ENCODE results near the gene C1QL4. TPM values are rescaled to one million over a fixed set of nuclear protein-coding genes. Genes with fewer than 3 reads are reported as not detected.

C1QL4 gene
- total and polyA plus RNA-seq, 2 donors (not counting 1 experiment from before 2014, with no cell fraction given), result 0.17 TPM; not detected in 1

DNA sequence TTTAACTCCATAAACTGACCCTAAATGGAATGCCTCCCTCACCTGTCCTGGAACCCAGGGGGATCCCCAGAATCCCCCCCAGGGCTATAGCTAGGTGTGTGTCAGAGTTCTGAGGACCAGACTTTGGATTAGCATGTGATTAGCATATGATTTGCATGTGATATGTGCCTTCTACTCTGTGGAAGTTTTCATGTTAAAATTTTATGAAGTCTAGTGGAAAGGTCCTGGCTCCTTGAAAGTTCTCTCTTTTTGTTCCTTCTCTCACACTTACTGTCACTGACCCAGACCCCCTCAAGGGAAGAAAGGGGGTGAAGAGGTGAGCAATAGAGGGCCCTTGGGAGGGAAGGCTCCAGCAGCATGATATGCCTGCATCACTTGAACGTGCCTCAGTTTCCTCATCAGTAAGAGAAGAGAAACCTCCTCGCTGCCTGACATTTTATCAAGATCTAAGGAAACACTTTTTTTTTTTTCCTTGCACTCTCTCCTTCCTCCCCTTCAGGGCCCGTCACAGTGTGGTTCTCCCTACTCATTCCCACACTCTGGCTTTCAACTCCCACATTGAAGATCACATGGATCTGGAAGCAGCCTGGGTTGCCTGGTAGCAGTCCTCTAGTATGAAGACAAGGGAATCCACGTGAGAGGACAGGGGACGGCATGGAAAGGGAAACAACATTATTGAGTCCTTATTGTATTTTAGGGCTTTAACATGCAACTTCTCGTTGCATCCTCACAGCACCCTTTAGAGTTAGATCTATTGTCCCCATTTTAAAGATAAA, 3.3 kb upstream of the C1QL4 start:
- no peak overlapping the region for H3K9ac ChIP-seq (ENCODE audit: insufficient read depth, low read length)
- no peak overlapping the region for H3K4me3 ChIP-seq (replicated peaks in 1 of 4; ENCODE audit: control extremely low read depth in 1 of 4, insufficient read depth in 1 of 4, low read depth in 3 of 4, low read length in 4 of 4)
- no peaks in the 10 kb centered on the region for H3K79me2 ChIP-seq (ENCODE audit: control insufficient read depth, insufficient read depth, low read length)
- no peak overlapping the region for H3K4me2 ChIP-seq (ENCODE audit: extremely low read depth, insufficient read depth, low read length)
- no peak overlapping the region for H3K27ac ChIP-seq (ENCODE audit: insufficient read depth, low read length)
- H3K9me3 ChIP-seq (ENCODE audit: control insufficient read depth, insufficient read depth, low read depth, low read length), result no peaks in the 10 kb centered on the region
- peaks cover 66% of the 10 kb centered on the region for H3K27me3 ChIP-seq (ENCODE audit: control insufficient read depth, insufficient read depth, low read length)
- DNase-seq (ENCODE audit: low read depth in 2 of 2), result no peak
- no peak for TF ChIP-seq EZH2 (IDR thresholded peaks at IDR 0.05; ENCODE audit: low read length, missing control alignments)
- TF ChIP-seq, protein P1, sequence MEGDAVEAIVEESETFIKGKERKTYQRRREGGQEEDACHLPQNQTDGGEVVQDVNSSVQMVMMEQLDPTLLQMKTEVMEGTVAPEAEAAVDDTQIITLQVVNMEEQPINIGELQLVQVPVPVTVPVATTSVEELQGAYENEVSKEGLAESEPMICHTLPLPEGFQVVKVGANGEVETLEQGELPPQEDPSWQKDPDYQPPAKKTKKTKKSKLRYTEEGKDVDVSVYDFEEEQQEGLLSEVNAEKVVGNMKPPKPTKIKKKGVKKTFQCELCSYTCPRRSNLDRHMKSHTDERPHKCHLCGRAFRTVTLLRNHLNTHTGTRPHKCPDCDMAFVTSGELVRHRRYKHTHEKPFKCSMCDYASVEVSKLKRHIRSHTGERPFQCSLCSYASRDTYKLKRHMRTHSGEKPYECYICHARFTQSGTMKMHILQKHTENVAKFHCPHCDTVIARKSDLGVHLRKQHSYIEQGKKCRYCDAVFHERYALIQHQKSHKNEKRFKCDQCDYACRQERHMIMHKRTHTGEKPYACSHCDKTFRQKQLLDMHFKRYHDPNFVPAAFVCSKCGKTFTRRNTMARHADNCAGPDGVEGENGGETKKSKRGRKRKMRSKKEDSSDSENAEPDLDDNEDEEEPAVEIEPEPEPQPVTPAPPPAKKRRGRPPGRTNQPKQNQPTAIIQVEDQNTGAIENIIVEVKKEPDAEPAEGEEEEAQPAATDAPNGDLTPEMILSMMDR (conservative IDR thresholded peaks at IDR 0.05 in 1 of 2, IDR thresholded peaks at IDR 0.05 in 1 of 2; ENCODE audit: low read depth in 1 of 2, low read length in 2 of 2), result no peak
- no peaks in the 10 kb centered on the region for H4K20me1 ChIP-seq (ENCODE audit: control insufficient read depth, extremely low read depth, insufficient read depth, low read length)
- no peaks in the 10 kb centered on the region for H3K36me3 ChIP-seq (ENCODE audit: control insufficient read depth, insufficient read depth, low read length)
- peaks cover 9% of the 10 kb centered on the region for H3K4me1 ChIP-seq (ENCODE audit: control insufficient read depth, extremely low read depth, insufficient read depth, low read length)
- H2AFZ ChIP-seq (ENCODE audit: low read length), result no peak overlapping the region

DNA sequence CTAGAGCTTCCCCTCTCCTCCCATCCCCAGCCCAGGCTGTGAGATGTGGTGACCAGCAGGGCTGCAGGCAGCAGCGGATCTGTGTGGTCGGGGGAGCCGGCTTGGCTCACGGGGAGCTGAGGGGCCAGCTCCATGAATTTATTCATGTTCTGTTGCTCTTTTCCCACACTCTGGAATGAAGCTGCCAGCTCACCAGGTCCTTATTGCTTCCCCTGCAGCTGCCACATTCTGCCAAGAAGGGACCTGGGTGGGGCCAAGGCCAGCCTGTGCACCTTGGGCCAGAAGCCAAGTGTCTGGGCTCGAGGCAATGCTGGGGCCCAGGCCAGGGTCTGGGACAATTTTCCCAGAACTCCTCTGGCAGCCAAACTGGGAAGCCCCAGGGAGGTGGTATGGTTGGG, 2.5 kb upstream of the C1QL4 start:
- TF ChIP-seq EZH2 (IDR thresholded peaks at IDR 0.05; ENCODE audit: low read length, missing control alignments), result no peak
- TF ChIP-seq, protein P1 (conservative IDR thresholded peaks at IDR 0.05 in 1 of 2, IDR thresholded peaks at IDR 0.05 in 1 of 2; ENCODE audit: low read depth in 1 of 2, low read length in 2 of 2), result no peak

DNA sequence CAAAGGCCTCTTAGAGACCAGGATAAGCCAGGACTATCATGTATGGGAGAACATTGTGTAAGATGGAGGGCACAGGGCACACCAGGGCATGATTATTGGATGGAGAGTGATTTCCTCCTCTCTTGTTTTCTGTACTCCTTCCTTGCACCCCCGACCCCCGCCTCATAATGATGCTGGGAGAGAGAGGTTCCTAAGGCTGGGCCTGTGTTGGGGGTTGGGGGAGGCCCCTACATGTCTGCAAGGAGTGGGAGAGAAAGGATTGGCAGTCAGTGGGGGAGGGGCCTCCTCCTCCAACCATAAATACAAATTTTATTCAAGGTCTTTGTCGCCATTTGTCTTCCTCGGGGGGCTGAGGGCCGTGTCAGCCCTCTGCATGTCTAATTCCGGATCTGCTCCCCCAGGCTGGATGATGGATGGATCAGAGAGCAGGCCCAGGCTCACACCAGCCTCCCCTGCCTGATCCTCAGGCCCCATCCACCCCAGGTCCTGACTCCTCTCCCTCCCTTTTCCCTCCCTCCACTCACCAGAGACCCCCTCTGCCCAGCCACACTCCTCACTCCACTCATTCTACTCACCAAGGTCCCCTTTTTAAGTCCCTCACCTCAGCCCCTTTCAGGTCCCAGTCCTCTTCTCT, 2.0 kb upstream of the C1QL4 start:
- Histone ChIP-seq H3K79me2 (ENCODE audit: control insufficient read depth, insufficient read depth, low read length) (no peaks in the 10 kb centered on the region), H3K9ac (ENCODE audit: insufficient read depth, low read length) (no peak overlapping the region), H3K9me3 (ENCODE audit: control insufficient read depth, insufficient read depth, low read depth, low read length) (no peaks in the 10 kb centered on the region), H3K36me3 (ENCODE audit: control insufficient read depth, insufficient read depth, low read length) (no peaks in the 10 kb centered on the region), H4K20me1 (ENCODE audit: control insufficient read depth, extremely low read depth, insufficient read depth, low read length) (no peaks in the 10 kb centered on the region), H3K4me1 (ENCODE audit: control insufficient read depth, extremely low read depth, insufficient read depth, low read length) (peaks cover 9% of the 10 kb centered on the region), H3K27me3 (ENCODE audit: control insufficient read depth, insufficient read depth, low read length) (peaks cover 64% of the 10 kb centered on the region), H3K27ac (ENCODE audit: insufficient read depth, low read length) (no peak overlapping the region), H3K4me3 (replicated peaks in 1 of 4; ENCODE audit: control extremely low read depth in 1 of 4, insufficient read depth in 1 of 4, low read depth in 3 of 4, low read length in 4 of 4) (no peak overlapping the region), H3K4me2 (ENCODE audit: extremely low read depth, insufficient read depth, low read length) (no peak overlapping the region), H2AFZ (ENCODE audit: low read length) (no peak overlapping the region)
- TF ChIP-seq, protein P1 (conservative IDR thresholded peaks at IDR 0.05 in 1 of 2, IDR thresholded peaks at IDR 0.05 in 1 of 2; ENCODE audit: low read depth in 1 of 2, low read length in 2 of 2), result no peak
- no peak for TF ChIP-seq EZH2 (IDR thresholded peaks at IDR 0.05; ENCODE audit: low read length, missing control alignments)
- DNase-seq (ENCODE audit: low read depth in 2 of 2), result no peak

More for the DNA sequence above, 2.5 kb upstream of the C1QL4 start:
- H3K9me3 ChIP-seq (ENCODE audit: control insufficient read depth, insufficient read depth, low read depth, low read length), result no peaks in the 10 kb centered on the region
- no peak overlapping the region for H2AFZ ChIP-seq (ENCODE audit: low read length)
- no peak overlapping the region for H3K4me2 ChIP-seq (ENCODE audit: extremely low read depth, insufficient read depth, low read length)
- H3K36me3 ChIP-seq (ENCODE audit: control insufficient read depth, insufficient read depth, low read length), result no peaks in the 10 kb centered on the region
- peaks cover 9% of the 10 kb centered on the region for H3K4me1 ChIP-seq (ENCODE audit: control insufficient read depth, extremely low read depth, insufficient read depth, low read length)
- no peak overlapping the region for H3K4me3 ChIP-seq (replicated peaks in 1 of 4; ENCODE audit: control extremely low read depth in 1 of 4, insufficient read depth in 1 of 4, low read depth in 3 of 4, low read length in 4 of 4)
- no peaks in the 10 kb centered on the region for H4K20me1 ChIP-seq (ENCODE audit: control insufficient read depth, extremely low read depth, insufficient read depth, low read length)
- DNase-seq (ENCODE audit: low read depth in 2 of 2), result no peak
- H3K27me3 ChIP-seq (ENCODE audit: control insufficient read depth, insufficient read depth, low read length), result peaks cover 68% of the 10 kb centered on the region
- H3K27ac ChIP-seq (ENCODE audit: insufficient read depth, low read length), result no peak overlapping the region
- no peak overlapping the region for H3K9ac ChIP-seq (ENCODE audit: insufficient read depth, low read length)
- H3K79me2 ChIP-seq (ENCODE audit: control insufficient read depth, insufficient read depth, low read length), result no peaks in the 10 kb centered on the region

All from fibroblast of lung (primary cell).